DND-41 (cell line): ENCODE measurements around the gene GPR33.

Experiments used
- CTCF ChIP-seq: IDR thresholded peaks from 2 replicates; pipeline ENCODE4 v1.5.1; 2012; ENCODE audit warnings: borderline replicate concordance, low read length, moderate library complexity, mild to moderate bottlenecking; ENCODE audit not compliant: poor library complexity, severe bottlenecking; ENCODE audit errors: extremely low read depth
- EZH2 ChIP-seq: IDR thresholded peaks from 3 replicates; pipeline ENCODE4 v1.6.1; 2012; ENCODE audit warnings: borderline replicate concordance, low read depth, mild to moderate bottlenecking, moderate library complexity, low read length, inconsistent platforms; ENCODE audit not compliant: severe bottlenecking

GRCh38 chr14:31510855-31511254 is 23.0 kb upstream of the GPR33 start:
- TF ChIP-seq CTCF (no peak), EZH2 (no peak)
